GM12878 (cell line): ENCODE measurements around the gene SYS1. TPM values are rescaled to one million over a fixed set of nuclear protein-coding genes. Genes with fewer than 3 reads are reported as not detected.

Experiments
- ATAC-seq: fragments of 200-7000 bp; cut with Tn5 transposase; 3 replicates; pipeline ENCODE4 v1.9.1; 2020; ENCODE audit warnings: mild to moderate bottlenecking, moderate library complexity
- BruUV-seq: library from RNA; stranded (reverse); fragments of 400-500 nt; replicated peaks from 2 replicates; lab custom pipeline; 2021; lab: Mats Ljungman, UMichigan
- CTCF ChIA-PET: fragments of 300-600 bp; sonication (Branson Sonifier 250); formaldehyde crosslinking; extraction: SDS; loops from one replicate; lab custom pipeline; 2021; ENCODE audit warnings: inconsistent platforms; lab: Yijun Ruan, JAX
- POLR2A ChIA-PET: fragments of 350-600 bp; formaldehyde crosslinking; extraction: SDS; loops from one replicate; lab custom pipeline; 2021; ENCODE audit warnings: inconsistent platforms; lab: Charles Lee
- RAD21 ChIA-PET: fragments of 300-600 bp; sonication (Branson Sonifier 250); formaldehyde crosslinking; loops from one replicate; lab custom pipeline; 2023; ENCODE audit warnings: antibody characterized with exemption; ENCODE audit not compliant: unreplicated experiment; lab: Charles Lee
- SMC1A ChIA-PET: fragments of 300-600 bp; sonication (Branson Sonifier 250); formaldehyde crosslinking; loops from one replicate; lab custom pipeline; 2023; ENCODE audit not compliant: unreplicated experiment, uncharacterized antibody; lab: Charles Lee
- DNase-seq: peaks from one replicate; pipeline ENCODE4 v3.0.0-alpha.2; 2011; ENCODE audit warnings: low read depth, low spot score
- FAIRE-seq: peaks from 3 replicates; lab custom pipeline; 2011; peaks lifted over from hg19 to GRCh38; lab: Jason Lieb, UNC
- H2AFZ ChIP-seq: 2 replicates; pipeline ENCODE4 v1.6.0; 2011; ENCODE audit warnings: low read depth, low read length, control low read depth; ENCODE audit not compliant: control insufficient read depth
- H3K27ac ChIP-seq: 2 replicates; pipeline ENCODE4 v1.5.1; 2011; ENCODE audit warnings: control low read depth; ENCODE audit not compliant: control insufficient read depth, insufficient read depth
- H3K27me3 ChIP-seq, 2 experiments: replicated peaks in 1 of 2; 2 replicates each; pipeline versions ENCODE4 v1.6.0 to v1.6.1; 2011; ENCODE audit warnings: low read length in 1 of 2; ENCODE audit not compliant: control insufficient read depth in 2 of 2, insufficient read depth in 2 of 2
- H3K36me3 ChIP-seq, 2 experiments: 2 replicates each; pipeline ENCODE4 v1.5.1; 2011; ENCODE audit warnings: low read length in 1 of 2; ENCODE audit not compliant: control insufficient read depth in 2 of 2, insufficient read depth in 2 of 2
- H3K4me1 ChIP-seq: 2 replicates; pipeline ENCODE4 v1.6.1; 2011; ENCODE audit warnings: mild to moderate bottlenecking, low read length, moderate library complexity, mixed read lengths; ENCODE audit not compliant: control insufficient read depth, insufficient read depth
- H3K4me2 ChIP-seq: 2 replicates; pipeline ENCODE4 v1.6.0; 2011; ENCODE audit warnings: control low read depth; ENCODE audit not compliant: control insufficient read depth, insufficient read depth
- H3K4me3 ChIP-seq: fragments of 200-600 bp; sonication (generic); 2 replicates; pipeline ENCODE4 v1.5.1; 2016
- H3K79me2 ChIP-seq: 2 replicates; pipeline ENCODE4 v1.6.0; 2011; ENCODE audit warnings: low read length; ENCODE audit not compliant: control insufficient read depth, insufficient read depth
- H3K9ac ChIP-seq: 2 replicates; pipeline ENCODE4 v1.8.0; 2011; ENCODE audit warnings: low read length, control low read depth, mixed read lengths; ENCODE audit not compliant: control insufficient read depth, insufficient read depth
- H3K9me3 ChIP-seq: replicated peaks from 3 replicates; pipeline ENCODE4 v1.5.1; 2011; ENCODE audit warnings: mild to moderate bottlenecking, low read length; ENCODE audit not compliant: control insufficient read depth, insufficient read depth
- H4K20me1 ChIP-seq: 2 replicates; pipeline ENCODE4 v1.6.0; 2011; ENCODE audit not compliant: control insufficient read depth, insufficient read depth
- BACH1 ChIP-seq: fragments of 450-650 bp; IDR thresholded peaks from 2 replicates; pipeline ENCODE4 v1.6.1; 2017; ENCODE audit warnings: mild to moderate bottlenecking, borderline replicate concordance
- BHLHE40 ChIP-seq, 2 experiments: fragments of 450-650 bp in 1 of 2; IDR thresholded peaks; 2 replicates each; pipeline ENCODE4 v1.6.1; 2011 to 2017; ENCODE audit warnings: low read depth in 2 of 2, borderline replicate concordance in 1 of 2, improper control_type of control experiment in 1 of 2, low read length in 1 of 2, mild to moderate bottlenecking in 1 of 2
- CHD1 ChIP-seq: IDR thresholded peaks from 2 replicates; pipeline ENCODE4 v1.6.1; 2012; ENCODE audit warnings: low read depth, low read length, improper control_type of control experiment
- HSF1 ChIP-seq: fragments of 150-350 bp; IDR thresholded peaks from 2 replicates; pipeline ENCODE4 v1.6.1; 2014; ENCODE audit warnings: mild to moderate bottlenecking, low read depth, low read length
- KAT2A ChIP-seq: conservative IDR thresholded peaks from 2 replicates; pipeline ENCODE4 v1.6.1; 2011; ENCODE audit warnings: low read depth, low read length; ENCODE audit not compliant: control insufficient read depth
- LARP7 ChIP-seq: fragments of 450-650 bp; IDR thresholded peaks from 2 replicates; pipeline ENCODE4 v1.6.1; 2017; ENCODE audit warnings: mild to moderate bottlenecking
- NBN ChIP-seq: fragments of 450-650 bp; IDR thresholded peaks from 2 replicates; pipeline ENCODE4 v1.6.1; 2016
- NR2F1 ChIP-seq: fragments of 450-650 bp; conservative IDR thresholded peaks from 2 replicates; pipeline ENCODE4 v1.6.1; 2017; ENCODE audit warnings: mild to moderate bottlenecking
- SREBF2 ChIP-seq: IDR thresholded peaks from 2 replicates; pipeline ENCODE4 v1.6.1; 2012; ENCODE audit warnings: mild to moderate bottlenecking, low read length
- ZBTB4 ChIP-seq: fragments of 450-650 bp; formaldehyde crosslinking; IDR thresholded peaks from 2 replicates; pipeline ENCODE4 v1.4.0; 2022; ENCODE audit warnings: mild to moderate bottlenecking, moderate library complexity
- ZNF217 ChIP-seq: fragments of 450-650 bp; IDR thresholded peaks from 2 replicates; pipeline ENCODE4 v1.6.1; 2017; ENCODE audit warnings: antibody characterized with exemption, mild to moderate bottlenecking
- WGBS: methylation state at CpG from one replicate; pipeline ENCODE4 v1.1.6; 2016; ENCODE audit warnings: low lambda C conversion rate; ENCODE audit not compliant: insufficient replicate concordance, insufficient coverage; ENCODE audit errors: missing lambda C conversion rate; 5-methylcytosine and 5-hydroxymethylcytosine counted together
- in situ Hi-C: fragments of 300-500 bp; cut with MboI; formaldehyde crosslinking; loops from 9 replicates; pipeline ENCODE4 v1.14.3; 2018; ENCODE audit warnings: mixed read lengths
- intact Hi-C: fragments of 100-400 bp; cut with micrococcal nuclease; formaldehyde crosslinking; loops from one replicate; pipeline ENCODE4 v1.14.2; 2022; ENCODE audit not compliant: unreplicated experiment
- polyA plus RNA-seq, 11 experiments: library from polyadenylated mRNA; depleted of rRNA in 4 of 11; unstranded in 6 of 11; stranded (reverse) in 5 of 11; fragments of >200 nt; fragmentation: Nextera tagmentation in 4 of 11; fragmentation: Illumina TruSeq in 1 of 11; extraction: Ambion mirVana in 4 of 11; extraction: Trizol in 1 of 11; gene quantifications; 1 replicate in 1 of 11; 2 replicates in 10 of 11; pipeline versions ENCODE4 v1.2.1 to v1.2.3, GENCODE V29; 2011 to 2016; ENCODE audit warnings: inconsistent platforms in 2 of 11, missing spikeins in 2 of 11, low read depth in 1 of 11
- total RNA-seq, 4 experiments: library from RNA; depleted of rRNA in 3 of 4; stranded (reverse); fragments of >200 nt in 3 of 4; fragmentation: Illumina TruSeq in 1 of 4; extraction: Trizol in 1 of 4; gene quantifications; 2 replicates each; pipeline versions ENCODE4 v1.2.1 to v1.2.3, GENCODE V29; 2013 to 2021

Gene SYS1
- total and polyA plus RNA-seq, 10 of the 15 experiments (the other 5 are each of a cell fraction or from before 2014, with no cell fraction given), result 5.1 to 22.6 (median 9.3) TPM

- 43% methylated on average over 3 of the region's 3 CpGs for WGBS
- H3K4me1 ChIP-seq, result peaks cover 6% of the 10 kb centered on the region
- no peak overlapping the region for H3K4me3 ChIP-seq
- H3K27ac ChIP-seq, result no peak overlapping the region
- no peak for FAIRE-seq
- TF ChIP-seq CHD1, result no peak
- TF ChIP-seq SREBF2, result no peak
- TF ChIP-seq NBN, result no peak
- no peak for TF ChIP-seq LARP7
- TF ChIP-seq ZNF217, result no peak
- no peak for TF ChIP-seq BACH1
- TF ChIP-seq ZBTB4 (CRISPR knock-in tag), result no peak
- 0 out of 2 replicates have a peak, but pooled peaks have one; percentile 21 for TF ChIP-seq NR2F1
- 0 out of 4 replicates have a peak, but pooled peaks of 1 of the 2 experiments have one; percentile 12 for TF ChIP-seq BHLHE40 (IDR thresholded peaks at IDR 0.05; ENCODE audit: borderline replicate concordance in 1 of 2, low read depth in 2 of 2, low read length in 1 of 2)
- TF ChIP-seq KAT2A, result no peak
- no peak for TF ChIP-seq HSF1
- in situ Hi-C loops, result no loop called here
- no peaks in the 10 kb centered on the region for H3K79me2 ChIP-seq
- POLR2A ChIA-PET, result interaction anchor here (1.7 kb wide), 1 partner anchor 10 kb away, joined by 7 read pairs; no protein-coding TSS in a partner anchor
- no peaks in the 10 kb centered on the region for H3K36me3 ChIP-seq
- ATAC-seq, result peak; percentile 48
- 0 out of 4 replicates have a peak, but pooled peaks cover 0 to 6% of the 10 kb centered on the region in 2 experiments for H3K27me3 ChIP-seq
- no peak overlapping the region; the same call in 1 of the 2 replicates for H3K4me2 ChIP-seq
- CTCF ChIA-PET, result interaction anchor here (1.1 to 3.8 kb wide), 6 partner anchors 11 to 91 kb away, joined by 3 to 13 read pairs (median 4); no protein-coding TSS in a partner anchor
- peaks cover 2% of the 10 kb centered on the region; the same call in 1 of the 2 replicates for H4K20me1 ChIP-seq
- RAD21 ChIA-PET, result no interaction called here
- SMC1A ChIA-PET, result interaction anchor here (0.7 to 1.6 kb wide), 6 partner anchors 17 to 286 kb away, joined by 3 to 6 read pairs (median 4); partner anchors contain the start of gene SYS1
- H3K9ac ChIP-seq, result no peak overlapping the region
- BruUV-seq, result no TSS peak
- intact Hi-C loops, result no loop called here
- no peak for DNase-seq
- H3K9me3 ChIP-seq, result no peaks in the 10 kb centered on the region
- H2AFZ ChIP-seq, result no peak overlapping the region
Observed at GRCh38 chr20:45346291-45346718, 16.7 kb upstream of the SYS1 start.
